HepG2 (cell line): Measurements from ENCODE around the gene ZMYND10. TPM values are rescaled to one million over a fixed set of nuclear protein-coding genes. Genes with fewer than 3 reads are reported as not detected.

Experiments used
- ARHGAP35 ChIP-seq: sonication (generic); formaldehyde crosslinking; IDR thresholded peaks from 2 replicates; pipeline ENCODE4 v1.9.0; 2022; ENCODE audit warnings: mild to moderate bottlenecking, inconsistent platforms, moderate library complexity, missing genetic modification reagents, borderline replicate concordance
- E2F2 ChIP-seq: sonication (generic); formaldehyde crosslinking; IDR thresholded peaks from 2 replicates; pipeline ENCODE4 v1.4.0; 2020; ENCODE audit warnings: missing genetic modification reagents, borderline replicate concordance
- EED ChIP-seq: sonication (generic); formaldehyde crosslinking; IDR thresholded peaks from 2 replicates; pipeline ENCODE4 v1.5.0; 2020; ENCODE audit warnings: mild to moderate bottlenecking, missing genetic modification reagents
- FOXP1 ChIP-seq, 2 experiments: fragments of 450-650 bp in 1 of 2; IDR thresholded peaks; 2 replicates each; pipeline ENCODE4 v1.6.1; 2017 to 2018; ENCODE audit warnings: antibody characterized with exemption in 1 of 2
- GATAD2A ChIP-seq: IDR thresholded peaks from 2 replicates; pipeline ENCODE4 v1.6.1; 2016
- HDAC6 ChIP-seq: fragments of 200-600 bp; sonication (generic); IDR thresholded peaks from 2 replicates; pipeline ENCODE4 v1.7.0; 2017; ENCODE audit warnings: mild to moderate bottlenecking, antibody characterized with exemption, low read length, low read depth
- JUN ChIP-seq: sonication (generic); formaldehyde crosslinking; IDR thresholded peaks from 2 replicates; pipeline ENCODE4 v1.4.0; 2020; ENCODE audit warnings: mild to moderate bottlenecking, missing genetic modification reagents
- KLF13 ChIP-seq: sonication (generic); formaldehyde crosslinking; IDR thresholded peaks from 2 replicates; pipeline ENCODE4 v1.4.0; 2020; ENCODE audit warnings: mild to moderate bottlenecking, missing genetic modification reagents
- MXI1 ChIP-seq: IDR thresholded peaks from 3 replicates; pipeline ENCODE4 v1.6.1; 2012; ENCODE audit warnings: low read depth, low read length, inconsistent platforms, borderline replicate concordance
- MZF1 ChIP-seq: sonication (generic); formaldehyde crosslinking; IDR thresholded peaks from 2 replicates; pipeline ENCODE4 v1.8.1; 2023; ENCODE audit warnings: mild to moderate bottlenecking, missing genetic modification reagents, borderline replicate concordance
- PATZ1 ChIP-seq: sonication (generic); formaldehyde crosslinking; IDR thresholded peaks from 2 replicates; pipeline ENCODE4 v1.4.0; 2020; ENCODE audit warnings: missing genetic modification reagents
- PHF8 ChIP-seq: sonication (generic); formaldehyde crosslinking; IDR thresholded peaks from 2 replicates; pipeline ENCODE4 v1.5.0; 2020; ENCODE audit warnings: missing genetic modification reagents
- PLSCR1 ChIP-seq: sonication (generic); formaldehyde crosslinking; IDR thresholded peaks from 2 replicates; pipeline ENCODE4 v1.5.0; 2020; ENCODE audit warnings: missing genetic modification reagents, mild to moderate bottlenecking, borderline replicate concordance
- POGZ ChIP-seq: sonication (generic); formaldehyde crosslinking; IDR thresholded peaks from 2 replicates; pipeline ENCODE4 v1.4.0; 2020; ENCODE audit warnings: mild to moderate bottlenecking, missing genetic modification reagents
- SNRNP70 ChIP-seq: fragments of 200-400 bp; formaldehyde crosslinking; IDR thresholded peaks from 2 replicates; pipeline ENCODE4 v1.6.1; 2017; ENCODE audit warnings: mild to moderate bottlenecking, low read depth, low read length, moderate library complexity
- ZNF383 ChIP-seq: sonication (generic); formaldehyde crosslinking; IDR thresholded peaks from 2 replicates; pipeline ENCODE4 v1.4.0; 2020; ENCODE audit warnings: missing genetic modification reagents, mild to moderate bottlenecking, borderline replicate concordance
- ZNF547 ChIP-seq: sonication (generic); formaldehyde crosslinking; IDR thresholded peaks from 2 replicates; pipeline ENCODE4 v1.5.1; 2020; ENCODE audit warnings: mild to moderate bottlenecking, missing genetic modification reagents
- ZNF75D ChIP-seq: sonication (generic); formaldehyde crosslinking; IDR thresholded peaks from 2 replicates; pipeline ENCODE4 v1.8.1; 2023; ENCODE audit warnings: missing genetic modification reagents, mild to moderate bottlenecking, borderline replicate concordance
- polyA plus RNA-seq, 8 experiments: library from polyadenylated mRNA; depleted of rRNA in 3 of 8; stranded (reverse) in 7 of 8; unstranded in 1 of 8; fragments of >200 nt; fragmentation: Illumina TruSeq in 4 of 8; extraction: Trizol in 4 of 8; gene quantifications; 2 replicates each; pipeline versions ENCODE4 v1.2.1 to v1.2.3, GENCODE V29; 2011 to 2016; ENCODE audit warnings: low read depth in 4 of 8, missing spikeins in 1 of 8, mixed read lengths in 1 of 8; ENCODE audit not compliant: insufficient read depth in 1 of 8
- total RNA-seq, 5 experiments: library from RNA; depleted of rRNA; stranded (reverse); fragments of >200 nt; fragmentation: Illumina TruSeq; extraction: Trizol; gene quantifications; 2 replicates each; pipeline ENCODE4 v1.2.3, GENCODE V29; 2016; ENCODE audit warnings: low read depth in 1 of 5
- TF ChIP-seq, protein P1 (sequence below): sonication (generic); formaldehyde crosslinking; IDR thresholded peaks from 2 replicates; pipeline ENCODE4 v1.4.0; 2020; ENCODE audit warnings: mild to moderate bottlenecking, missing genetic modification reagents

ZMYND10 gene
- total and polyA plus RNA-seq, 2 of the 13 experiments (the other 11 are each of a cell fraction or from before 2014, with no cell fraction given) = 0.60 to 0.74 TPM

GRCh38 chr3:50337175-50337861, 8.2 kb downstream of the ZMYND10 start (continued):
- TF ChIP-seq FOXP1 (IDR thresholded peaks at IDR 0.05) (no peak), FOXP1 (CRISPR knock-in tag; IDR thresholded peaks at IDR 0.05) (peak; percentile 8; the same call in 1 of the 2 replicates), ARHGAP35 (CRISPR knock-in tag) (peak; percentile 90), KLF13 (CRISPR knock-in tag) (peak; percentile 85), JUN (CRISPR knock-in tag) (peak; percentile 90), PHF8 (CRISPR knock-in tag) (peak; percentile 83), E2F2 (CRISPR knock-in tag) (0 out of 2 replicates have a peak, but pooled peaks have one; percentile 16), EED (no peak), ZNF383 (CRISPR knock-in tag) (no peak), HDAC6 (no peak), PLSCR1 (CRISPR knock-in tag) (no peak), POGZ (CRISPR knock-in tag) (no peak; the same call in 1 of the 2 replicates), PATZ1 (CRISPR knock-in tag) (peak; percentile 75; the same call in 1 of the 2 replicates), ZNF547 (peak; percentile 85), GATAD2A (CRISPR knock-in tag) (peak; percentile 41; the same call in 1 of the 2 replicates), MZF1 (CRISPR knock-in tag) (peak; percentile 75; the same call in 1 of the 2 replicates), SNRNP70 (no peak), ZNF75D (no peak), MXI1 (peak; percentile 92; the same call in 2 of the 3 replicates)
- TF ChIP-seq, protein P1, sequence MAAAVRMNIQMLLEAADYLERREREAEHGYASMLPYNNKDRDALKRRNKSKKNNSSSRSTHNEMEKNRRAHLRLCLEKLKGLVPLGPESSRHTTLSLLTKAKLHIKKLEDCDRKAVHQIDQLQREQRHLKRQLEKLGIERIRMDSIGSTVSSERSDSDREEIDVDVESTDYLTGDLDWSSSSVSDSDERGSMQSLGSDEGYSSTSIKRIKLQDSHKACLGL = peak; percentile 91
